ENCODE results near the gene ZDHHC24.

GRCh38 chr11:66529655-66530054 is 16.2 kb downstream of the ZDHHC24 start:
- TF ChIP-seq CTCF (conservative IDR thresholded peaks at IDR 0.05; ENCODE audit: low read depth, low read length) = no peak
- TF ChIP-seq EZH2 (IDR thresholded peaks at IDR 0.05; ENCODE audit: borderline replicate concordance, low read depth, low read length, poor library complexity, severe bottlenecking) = no peak
